ENCODE results near the gene MAML2.

Gene MAML2

DNA sequence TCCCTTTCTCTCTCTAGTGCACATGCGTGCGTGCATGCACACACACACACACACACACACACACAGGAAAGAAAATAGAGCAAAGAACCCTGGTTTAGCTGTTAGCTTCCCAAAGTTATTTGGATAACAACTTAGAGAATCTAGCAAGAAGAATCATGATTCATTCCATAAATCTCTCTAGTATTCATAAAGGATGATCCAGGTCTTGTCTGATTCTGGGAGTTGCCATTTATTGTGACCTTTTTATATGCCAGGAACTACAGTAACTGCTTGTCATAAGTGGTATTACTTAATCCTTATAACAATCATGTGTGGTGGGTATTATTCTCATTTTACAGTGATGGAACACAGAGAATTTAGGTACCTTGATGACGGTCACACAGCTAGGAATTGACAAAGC is 277.6 kb downstream of the MAML2 start:
- no peak for DNase-seq (ENCODE audit: low spot score)
- in situ Hi-C loops (cut with MboI; ENCODE audit: low pct_unique_long_range_greater_than_20kb, low sequenced_read_pairs, unreplicated experiment), result loop anchor here (25.0 kb wide), 1 partner anchor 272 kb away; the partner anchor contains the start of gene MAML2
- TF ChIP-seq, protein P1, sequence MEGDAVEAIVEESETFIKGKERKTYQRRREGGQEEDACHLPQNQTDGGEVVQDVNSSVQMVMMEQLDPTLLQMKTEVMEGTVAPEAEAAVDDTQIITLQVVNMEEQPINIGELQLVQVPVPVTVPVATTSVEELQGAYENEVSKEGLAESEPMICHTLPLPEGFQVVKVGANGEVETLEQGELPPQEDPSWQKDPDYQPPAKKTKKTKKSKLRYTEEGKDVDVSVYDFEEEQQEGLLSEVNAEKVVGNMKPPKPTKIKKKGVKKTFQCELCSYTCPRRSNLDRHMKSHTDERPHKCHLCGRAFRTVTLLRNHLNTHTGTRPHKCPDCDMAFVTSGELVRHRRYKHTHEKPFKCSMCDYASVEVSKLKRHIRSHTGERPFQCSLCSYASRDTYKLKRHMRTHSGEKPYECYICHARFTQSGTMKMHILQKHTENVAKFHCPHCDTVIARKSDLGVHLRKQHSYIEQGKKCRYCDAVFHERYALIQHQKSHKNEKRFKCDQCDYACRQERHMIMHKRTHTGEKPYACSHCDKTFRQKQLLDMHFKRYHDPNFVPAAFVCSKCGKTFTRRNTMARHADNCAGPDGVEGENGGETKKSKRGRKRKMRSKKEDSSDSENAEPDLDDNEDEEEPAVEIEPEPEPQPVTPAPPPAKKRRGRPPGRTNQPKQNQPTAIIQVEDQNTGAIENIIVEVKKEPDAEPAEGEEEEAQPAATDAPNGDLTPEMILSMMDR (IDR thresholded peaks at IDR 0.05; ENCODE audit: extremely low read depth, insufficient read depth, missing control alignments), result no peak

DNA sequence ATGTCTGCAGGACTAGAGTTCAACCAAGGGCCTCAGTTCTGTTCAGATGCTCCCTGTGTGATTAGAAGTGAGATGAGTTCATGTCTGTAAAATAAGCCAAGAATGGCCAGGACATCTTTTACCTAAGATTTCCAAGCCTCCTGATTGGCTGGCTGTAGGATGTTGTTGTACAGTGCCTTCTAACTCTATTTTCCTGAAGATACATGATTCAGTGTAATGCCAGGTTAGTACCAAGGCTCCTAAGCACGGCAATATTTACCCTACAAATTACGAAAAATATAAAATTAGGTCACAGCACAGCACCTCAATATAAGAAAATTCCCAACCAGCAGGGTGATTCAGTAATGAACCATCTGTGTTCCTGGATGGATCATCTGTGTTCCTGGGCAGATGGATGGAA is 279.1 kb downstream of the MAML2 start:
- TF ChIP-seq, protein P1 (IDR thresholded peaks at IDR 0.05; ENCODE audit: extremely low read depth, insufficient read depth, missing control alignments), result no peak
- in situ Hi-C loops (cut with MboI; ENCODE audit: low pct_unique_long_range_greater_than_20kb, low sequenced_read_pairs, unreplicated experiment), result loop anchor here (25.0 kb wide), 1 partner anchor 273 kb away; the partner anchor contains the start of gene MAML2
- DNase-seq (ENCODE audit: low spot score), result no peak

DNA sequence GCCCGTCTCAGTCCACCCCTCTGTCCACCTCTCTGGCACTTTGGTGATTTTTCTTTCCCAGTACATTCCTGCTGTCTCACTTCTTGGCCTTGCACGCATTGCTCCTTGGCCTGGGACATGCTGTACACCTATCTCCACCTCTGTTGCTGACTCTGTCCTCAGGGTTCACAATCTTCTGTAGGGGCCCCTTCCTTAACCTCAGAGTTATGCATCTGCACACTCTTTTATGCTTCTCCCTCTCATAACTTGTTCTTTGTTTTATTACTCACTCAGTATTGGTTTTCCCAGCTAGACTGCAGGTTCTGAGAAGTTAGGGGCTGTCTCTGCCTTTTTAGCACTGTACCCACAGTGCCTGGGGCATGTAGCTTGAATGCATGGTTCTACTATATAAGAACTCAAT is 279.9 kb downstream of the MAML2 start:
- no peak for DNase-seq (ENCODE audit: low spot score)
- TF ChIP-seq, protein P1 (IDR thresholded peaks at IDR 0.05; ENCODE audit: extremely low read depth, insufficient read depth, missing control alignments), result no peak
- in situ Hi-C loops (cut with MboI; ENCODE audit: low pct_unique_long_range_greater_than_20kb, low sequenced_read_pairs, unreplicated experiment), result loop anchor here (25.0 kb wide), 1 partner anchor 274 kb away; the partner anchor contains the start of gene MAML2

DNA sequence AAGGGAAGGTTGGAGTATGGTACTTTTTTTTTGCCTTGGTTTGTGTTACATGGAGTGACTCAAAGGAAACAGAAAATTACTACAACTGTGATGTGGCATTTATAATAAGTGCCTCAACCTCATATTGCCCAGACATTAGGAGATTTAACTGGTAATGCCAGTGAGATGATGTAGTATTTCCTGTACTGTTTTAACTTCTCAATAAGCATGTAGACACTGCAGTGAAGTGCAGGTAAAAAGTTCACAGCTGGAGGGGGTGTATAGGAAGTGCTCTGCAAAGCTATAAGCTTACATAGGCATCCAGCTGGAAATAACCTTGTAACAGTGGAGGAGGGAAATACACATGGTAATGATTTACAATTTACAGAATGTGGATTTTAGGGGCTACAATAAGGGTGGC is 280.9 kb downstream of the MAML2 start:
- in situ Hi-C loops (cut with MboI; ENCODE audit: low pct_unique_long_range_greater_than_20kb, low sequenced_read_pairs, unreplicated experiment), result loop anchor here (25.0 kb wide), 1 partner anchor 275 kb away; the partner anchor contains the start of gene MAML2
- DNase-seq (ENCODE audit: low spot score), result no peak
- TF ChIP-seq, protein P1 (IDR thresholded peaks at IDR 0.05; ENCODE audit: extremely low read depth, insufficient read depth, missing control alignments), result no peak

DNA sequence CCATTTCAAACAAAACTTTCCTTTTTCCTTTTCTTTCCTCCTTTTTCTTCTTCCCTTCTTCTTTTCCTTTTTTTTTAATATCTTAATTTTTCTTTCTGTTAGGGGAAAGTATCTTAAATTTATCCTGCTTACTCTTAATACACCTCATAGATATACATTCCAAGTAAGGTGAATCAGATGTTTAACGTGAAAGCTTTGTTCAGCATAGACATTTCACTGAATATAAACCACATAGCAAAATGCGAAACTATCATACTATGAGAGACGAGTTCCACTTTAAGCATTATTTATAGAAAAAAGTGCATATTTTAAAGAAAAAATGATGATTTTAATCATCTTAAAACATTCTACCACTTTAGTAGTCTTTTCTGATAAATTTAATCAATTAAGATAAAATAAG is 281.3 kb downstream of the MAML2 start:
- in situ Hi-C loops (cut with MboI; ENCODE audit: low pct_unique_long_range_greater_than_20kb, low sequenced_read_pairs, unreplicated experiment), result loop anchor here (25.0 kb wide), 1 partner anchor 276 kb away; the partner anchor contains the start of gene MAML2
- TF ChIP-seq, protein P1 (IDR thresholded peaks at IDR 0.05; ENCODE audit: extremely low read depth, insufficient read depth, missing control alignments), result no peak
- DNase-seq (ENCODE audit: low spot score), result no peak

DNA sequence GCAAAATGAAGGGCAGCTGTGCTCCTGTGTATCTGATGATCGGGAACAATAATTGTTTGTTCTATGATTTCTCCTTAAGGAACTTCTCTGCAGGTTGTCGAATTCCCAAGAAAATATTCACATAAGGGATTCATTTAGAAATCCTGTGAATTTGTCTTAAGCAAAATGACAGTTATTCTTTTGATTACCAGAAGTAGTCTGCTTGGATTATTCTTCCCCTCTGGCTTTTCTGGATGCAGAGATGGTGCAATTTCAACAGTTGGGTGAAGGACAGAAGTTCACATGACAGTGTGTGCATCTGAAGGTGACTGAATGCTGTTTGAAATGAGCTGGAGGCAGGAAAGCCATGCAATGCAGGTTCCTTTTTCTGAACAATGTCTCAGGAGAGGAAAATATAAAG is 281.9 kb downstream of the MAML2 start:
- DNase-seq (ENCODE audit: low spot score), result no peak
- in situ Hi-C loops (cut with MboI; ENCODE audit: low pct_unique_long_range_greater_than_20kb, low sequenced_read_pairs, unreplicated experiment), result loop anchor here (25.0 kb wide), 1 partner anchor 276 kb away; the partner anchor contains the start of gene MAML2
- TF ChIP-seq, protein P1 (IDR thresholded peaks at IDR 0.05; ENCODE audit: extremely low read depth, insufficient read depth, missing control alignments), result no peak

Measured in GM13977 (cell line).